ENCODE results near the gene CDADC1. TPM values are rescaled to one million over a fixed set of nuclear protein-coding genes. Genes with fewer than 3 reads are reported as not detected.

The CDADC1 gene
- total RNA-seq, 1 experiment from 2014 or later: 4.0 TPM

- no peak for TF ChIP-seq ZNF512 (CRISPR knock-in tag; IDR thresholded peaks at IDR 0.05; ENCODE audit: borderline replicate concordance)
- TF ChIP-seq ATF2 (CRISPR knock-in tag; IDR thresholded peaks at IDR 0.05; ENCODE audit: borderline replicate concordance, low read depth): no peak
- TF ChIP-seq ESRRA (CRISPR knock-in tag; IDR thresholded peaks at IDR 0.05; ENCODE audit: borderline replicate concordance): peak; percentile 92; the same call in 1 of the 2 replicates
- no peak for TF ChIP-seq NFATC4 (CRISPR knock-in tag; IDR thresholded peaks at IDR 0.05)
- no peak for TF ChIP-seq RORB (CRISPR knock-in tag; IDR thresholded peaks at IDR 0.05)
- no peak for TF ChIP-seq ZSCAN18 (CRISPR knock-in tag; IDR thresholded peaks at IDR 0.05)
- no peak; the same call in 1 of the 2 replicates for TF ChIP-seq E2F5 (CRISPR knock-in tag; IDR thresholded peaks at IDR 0.05)
- TF ChIP-seq CDX4 (CRISPR knock-in tag; IDR thresholded peaks at IDR 0.05; ENCODE audit: borderline replicate concordance): no peak
- peak; percentile 55; the same call in 1 of the 2 replicates for TF ChIP-seq TCF7 (CRISPR knock-in tag; IDR thresholded peaks at IDR 0.05; ENCODE audit: low read depth)
- TF ChIP-seq HMGA2 (CRISPR knock-in tag; IDR thresholded peaks at IDR 0.05): no peak
- TF ChIP-seq SP1 (CRISPR knock-in tag; conservative IDR thresholded peaks at IDR 0.05): peak; percentile 49
- TF ChIP-seq IRF1 (CRISPR knock-in tag; IDR thresholded peaks at IDR 0.05): 0 out of 2 replicates have a peak, but pooled peaks have one; percentile 86
- peak; percentile 78 for TF ChIP-seq SMAD3 (CRISPR knock-in tag; IDR thresholded peaks at IDR 0.05; ENCODE audit: borderline replicate concordance)
- TF ChIP-seq ZNF263 (CRISPR knock-in tag; IDR thresholded peaks at IDR 0.05; ENCODE audit: low read depth): no peak
These were observed 27.5 kb upstream of the CDADC1 start, which contains the start of gene MLNR (continued) for GRCh38 chr13:49220036-49220855.

GRCh38 chr13:49220856-49221589 is 26.7 kb upstream of the CDADC1 start:
- peak overlapping the region; percentile 69 for H3K4me3 Mint-ChIP-seq
- DNase-seq (ENCODE audit: low spot score): peak; percentile 40
- H3K27ac Mint-ChIP-seq: no peak overlapping the region
- peaks cover 23% of the 10 kb centered on the region for H3K4me1 Mint-ChIP-seq
- H3K9me3 Mint-ChIP-seq: no peaks in the 10 kb centered on the region
- CTCF ChIA-PET: interaction anchor here (0.6 to 1.2 kb wide), 2 partner anchors 27 to 60 kb away, joined by 3 to 4 read pairs; partner anchors contain the start of gene CDADC1
- H3K36me3 Mint-ChIP-seq: 0 out of 2 replicates have a peak, but pooled peaks cover 3% of the 10 kb centered on the region
- POLR2A ChIA-PET: no interaction called here
- TF ChIP-seq MAX (CRISPR knock-in tag; IDR thresholded peaks at IDR 0.05) (peak; percentile 28; the same call in 1 of the 2 replicates), FOXP4 (CRISPR knock-in tag; IDR thresholded peaks at IDR 0.05) (no peak), MLX (CRISPR knock-in tag; IDR thresholded peaks at IDR 0.05) (no peak), FOXP1 (CRISPR knock-in tag; IDR thresholded peaks at IDR 0.05; ENCODE audit: borderline replicate concordance) (0 out of 2 replicates have a peak, but pooled peaks have one; percentile 7), CREM (CRISPR knock-in tag; IDR thresholded peaks at IDR 0.05) (0 out of 2 replicates have a peak, but pooled peaks have one; percentile 0), ZNF138 (CRISPR knock-in tag; conservative IDR thresholded peaks at IDR 0.05) (0 out of 2 replicates have a peak, but pooled peaks have one; percentile 4), JAZF1 (CRISPR knock-in tag; IDR thresholded peaks at IDR 0.05) (no peak)
- ATAC-seq: peak; percentile 8
- H3K27me3 Mint-ChIP-seq (ENCODE audit: low read depth): peaks cover 95% of the 10 kb centered on the region

All from WTC11 (cell line).